ENCODE data around the gene FARS2.
"Not testable (repeated sequence)": the region's sequence is repeated elsewhere in the genome, so short reads cannot be mapped to it uniquely, and the experiment has no call there.

The FARS2 gene

GRCh38 chr6:5553767-5554166 is 292.5 kb downstream of the FARS2 start:
- H3K4me3 ChIP-seq (replicated peaks; ENCODE audit: low read depth, low read length) = no peak overlapping the region
- TF ChIP-seq, protein P1, sequence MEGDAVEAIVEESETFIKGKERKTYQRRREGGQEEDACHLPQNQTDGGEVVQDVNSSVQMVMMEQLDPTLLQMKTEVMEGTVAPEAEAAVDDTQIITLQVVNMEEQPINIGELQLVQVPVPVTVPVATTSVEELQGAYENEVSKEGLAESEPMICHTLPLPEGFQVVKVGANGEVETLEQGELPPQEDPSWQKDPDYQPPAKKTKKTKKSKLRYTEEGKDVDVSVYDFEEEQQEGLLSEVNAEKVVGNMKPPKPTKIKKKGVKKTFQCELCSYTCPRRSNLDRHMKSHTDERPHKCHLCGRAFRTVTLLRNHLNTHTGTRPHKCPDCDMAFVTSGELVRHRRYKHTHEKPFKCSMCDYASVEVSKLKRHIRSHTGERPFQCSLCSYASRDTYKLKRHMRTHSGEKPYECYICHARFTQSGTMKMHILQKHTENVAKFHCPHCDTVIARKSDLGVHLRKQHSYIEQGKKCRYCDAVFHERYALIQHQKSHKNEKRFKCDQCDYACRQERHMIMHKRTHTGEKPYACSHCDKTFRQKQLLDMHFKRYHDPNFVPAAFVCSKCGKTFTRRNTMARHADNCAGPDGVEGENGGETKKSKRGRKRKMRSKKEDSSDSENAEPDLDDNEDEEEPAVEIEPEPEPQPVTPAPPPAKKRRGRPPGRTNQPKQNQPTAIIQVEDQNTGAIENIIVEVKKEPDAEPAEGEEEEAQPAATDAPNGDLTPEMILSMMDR (IDR thresholded peaks at IDR 0.05; ENCODE audit: low read length, missing control alignments) = no peak
- DNase-seq (ENCODE audit: low read depth) = no peak

DNA sequence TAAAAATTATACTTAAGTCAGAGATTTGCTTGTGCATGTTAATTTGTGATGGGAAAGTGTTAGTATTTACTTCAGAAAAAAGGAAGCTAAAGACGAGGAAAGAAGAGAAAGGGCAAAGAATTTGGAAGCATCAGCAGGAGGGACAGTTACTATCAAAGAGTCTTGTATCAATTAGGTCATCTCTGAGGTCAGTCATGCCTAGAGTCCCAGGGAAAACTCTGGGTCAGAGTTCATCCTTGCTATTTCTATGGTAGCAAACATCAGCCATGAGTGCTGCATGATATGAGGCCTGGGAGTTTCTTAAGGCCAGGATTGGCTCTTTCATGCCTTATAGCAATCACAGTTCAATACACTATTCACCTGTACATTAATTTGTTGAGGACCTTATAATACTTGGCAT is 292.9 kb downstream of the FARS2 start:
- TF ChIP-seq, protein P1 (IDR thresholded peaks at IDR 0.05; ENCODE audit: low read length, missing control alignments) = no peak
- DNase-seq (ENCODE audit: low read depth) = no peak
- H3K4me3 ChIP-seq (replicated peaks; ENCODE audit: low read depth, low read length) = no peak overlapping the region

DNA sequence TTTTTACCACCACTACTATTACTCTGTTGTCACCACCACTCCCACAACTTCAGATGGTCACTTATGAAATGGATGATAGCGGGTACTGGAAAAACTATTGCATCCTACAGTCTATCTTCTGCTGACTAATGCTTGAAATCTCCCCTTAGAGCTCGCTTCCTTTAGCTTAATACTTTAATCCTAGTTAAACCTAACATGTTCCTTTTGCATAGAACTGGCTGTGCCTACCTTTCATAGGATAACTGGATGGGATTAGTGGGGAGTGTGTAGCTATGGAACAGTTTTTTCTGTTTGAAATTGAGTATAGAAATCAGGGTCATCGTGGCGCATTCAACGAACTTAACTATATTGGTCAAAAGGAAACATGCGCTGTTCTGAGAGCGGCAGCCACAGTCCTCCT is 294.7 kb downstream of the FARS2 start:
- no peak for DNase-seq (ENCODE audit: low read depth)
- TF ChIP-seq, protein P1 (IDR thresholded peaks at IDR 0.05; ENCODE audit: low read length, missing control alignments) = no peak
- no peak overlapping the region for H3K4me3 ChIP-seq (replicated peaks; ENCODE audit: low read depth, low read length)

GRCh38 chr6:5557506-5557905 is 296.2 kb downstream of the FARS2 start:
- H3K4me3 ChIP-seq (replicated peaks; ENCODE audit: low read depth, low read length) = no peak overlapping the region
- no peak for DNase-seq (ENCODE audit: low read depth)
- TF ChIP-seq, protein P1 (IDR thresholded peaks at IDR 0.05; ENCODE audit: low read length, missing control alignments) = no peak

DNA sequence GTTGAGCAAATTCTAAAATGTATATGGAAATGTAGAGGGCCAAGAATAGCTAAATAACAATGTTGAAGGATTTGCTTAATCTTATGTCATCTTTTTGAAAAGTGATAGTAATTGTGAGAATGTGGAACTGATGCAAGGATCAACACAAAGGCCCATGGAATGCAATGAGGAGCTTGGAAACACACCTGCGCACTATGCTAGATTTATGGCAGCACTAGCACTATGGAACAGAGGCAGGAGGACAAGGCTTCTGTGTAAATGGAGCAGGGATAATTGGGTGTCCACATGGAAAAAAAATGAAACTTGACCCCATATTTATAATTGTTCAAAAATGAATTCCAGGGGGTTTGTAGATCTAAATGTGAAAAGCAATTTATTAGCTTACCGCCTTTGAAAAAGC is 298.3 kb downstream of the FARS2 start:
- DNase-seq (ENCODE audit: low read depth) = no peak
- no peak overlapping the region for H3K4me3 ChIP-seq (replicated peaks; ENCODE audit: low read depth, low read length)
- TF ChIP-seq, protein P1 (IDR thresholded peaks at IDR 0.05; ENCODE audit: low read length, missing control alignments) = no peak

DNA sequence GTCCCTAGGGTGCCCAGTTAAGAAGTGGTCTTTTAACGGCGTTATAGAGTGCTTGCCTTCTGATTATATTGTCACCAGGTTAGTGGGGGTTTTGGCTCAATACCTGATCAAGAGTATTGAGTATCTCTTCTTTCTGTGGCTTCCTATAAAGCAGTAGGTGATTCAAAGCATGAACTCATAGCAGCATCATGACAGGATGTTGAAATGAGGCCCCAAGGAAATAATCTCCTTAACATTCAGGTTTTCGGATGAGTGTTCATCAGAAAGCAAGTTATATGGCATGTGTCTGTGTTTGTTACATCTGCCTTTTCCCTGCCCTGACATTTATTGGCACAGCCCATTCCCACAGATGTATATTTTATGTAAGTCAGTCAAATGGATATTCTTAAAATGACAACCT is 301.0 kb downstream of the FARS2 start:
- TF ChIP-seq, protein P1 (IDR thresholded peaks at IDR 0.05; ENCODE audit: low read length, missing control alignments) = no peak
- H3K4me3 ChIP-seq (replicated peaks; ENCODE audit: low read depth, low read length) = no peak overlapping the region
- DNase-seq (ENCODE audit: low read depth) = no peak

GRCh38 chr6:5563086-5563485 is 301.8 kb downstream of the FARS2 start:
- TF ChIP-seq, protein P1 (IDR thresholded peaks at IDR 0.05; ENCODE audit: low read length, missing control alignments) = no peak
- DNase-seq (ENCODE audit: low read depth) = no peak
- no peak overlapping the region for H3K4me3 ChIP-seq (replicated peaks; ENCODE audit: low read depth, low read length)

- not testable (repeated sequence) for DNase-seq (ENCODE audit: low read depth); H3K4me3 ChIP-seq (replicated peaks; ENCODE audit: low read depth, low read length)
Measured at GRCh38 chr6:5564746-5565145, 303.4 kb downstream of the FARS2 start.

Data from fibroblast of pulmonary artery (primary cell).